HK-2 (cell line): ENCODE results near the gene CRYGN.

Experiments
- DNase-seq: peaks from one replicate; pipeline ENCODE4 v3.0.0-alpha.2; 2018; ENCODE audit not compliant: unreplicated experiment

Gene CRYGN, protein sequence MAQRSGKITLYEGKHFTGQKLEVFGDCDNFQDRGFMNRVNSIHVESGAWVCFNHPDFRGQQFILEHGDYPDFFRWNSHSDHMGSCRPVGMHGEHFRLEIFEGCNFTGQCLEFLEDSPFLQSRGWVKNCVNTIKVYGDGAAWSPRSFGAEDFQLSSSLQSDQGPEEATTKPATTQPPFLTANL

DNA sequence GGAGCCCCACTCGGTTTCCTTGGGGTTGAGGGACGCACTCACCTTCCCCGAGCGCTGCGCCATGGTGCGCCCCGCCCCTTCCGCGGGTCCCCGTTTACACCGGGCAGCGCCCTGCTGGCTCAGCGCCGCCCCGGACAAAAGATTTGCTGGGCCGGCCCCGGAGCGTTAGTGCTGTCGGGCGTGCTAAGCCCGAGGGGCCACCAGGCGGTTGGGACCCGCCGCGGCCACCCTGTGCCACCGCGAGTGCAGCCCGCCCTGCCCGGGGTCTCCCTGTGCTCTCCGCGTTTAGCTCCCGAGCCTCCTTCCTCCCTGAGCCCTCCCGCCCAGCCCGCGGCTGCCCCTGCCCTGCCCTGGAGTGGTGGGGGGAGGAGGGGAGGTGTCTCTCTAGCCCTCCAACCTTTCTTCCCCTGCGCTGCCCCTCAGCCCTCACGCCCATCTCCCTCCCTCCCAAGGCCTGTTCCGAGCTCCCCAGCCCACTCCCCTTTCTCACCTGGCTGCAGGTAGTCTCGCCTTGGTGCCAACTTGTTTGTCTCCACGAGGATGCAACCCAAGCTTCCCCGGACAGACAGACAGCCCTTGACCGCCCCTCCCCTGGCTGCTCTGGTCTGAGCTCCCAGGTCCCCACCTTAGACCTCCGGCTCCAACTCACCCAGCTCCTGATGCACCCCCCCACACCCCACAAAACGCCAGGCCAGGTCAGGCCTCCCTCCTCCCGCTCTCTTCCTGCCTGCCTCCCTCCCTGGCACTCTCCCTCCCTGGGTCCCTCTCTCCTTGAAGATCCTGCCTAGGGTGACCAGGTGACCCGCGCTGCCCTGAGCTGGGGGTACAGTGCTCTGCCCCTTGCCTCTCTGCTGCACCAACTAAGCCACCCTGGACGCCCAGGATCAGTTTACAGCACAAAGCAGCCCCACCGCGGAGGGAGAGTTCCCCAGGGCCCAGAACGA lies at the start of gene CRYGN:
CRYGN (minus strand) TSS at position 287 of the 944 bp plus-strand sequence; CDS start at position 63, 224 bp downstream.
- DNase-seq: no peak

DNA sequence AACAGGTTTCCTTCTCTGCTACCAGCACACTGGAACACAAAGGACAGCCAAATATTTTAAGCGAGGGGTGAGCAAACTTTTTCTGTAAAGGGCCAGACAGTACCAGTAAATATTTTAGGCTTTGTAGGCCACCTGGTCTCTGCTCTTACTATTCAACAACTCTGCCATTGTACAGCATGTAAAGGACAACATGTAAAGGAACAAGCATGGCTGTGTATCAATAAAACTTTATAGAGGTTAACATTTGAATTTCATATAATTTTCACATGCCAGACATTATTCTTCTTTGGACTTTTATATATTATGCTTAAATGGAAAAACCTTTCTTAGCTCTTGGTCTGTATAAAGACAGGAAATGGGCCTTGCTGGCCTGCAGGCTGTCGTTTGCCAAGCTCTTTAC lies 49.6 kb upstream of the CRYGN start:
- DNase-seq: no peak

DNA sequence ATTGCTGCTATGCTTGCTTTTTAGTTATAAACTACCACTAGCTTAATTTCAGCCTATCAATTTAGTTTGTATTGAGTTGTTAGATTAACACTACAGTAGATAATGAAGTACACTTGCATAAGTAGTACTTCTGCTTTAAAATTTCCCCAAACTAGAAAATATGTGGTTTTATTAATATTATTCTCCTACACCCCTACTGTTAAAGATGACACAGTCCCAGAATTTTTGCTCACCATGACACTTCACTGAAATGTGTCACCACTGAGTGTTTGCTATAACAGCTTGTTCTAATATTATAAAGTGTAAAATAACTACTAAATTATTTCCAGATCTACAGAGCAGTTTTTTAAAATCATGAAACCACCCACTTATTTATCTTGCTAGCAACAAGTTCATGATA lies 48.2 kb upstream of the CRYGN start:
- no peak for DNase-seq

DNA sequence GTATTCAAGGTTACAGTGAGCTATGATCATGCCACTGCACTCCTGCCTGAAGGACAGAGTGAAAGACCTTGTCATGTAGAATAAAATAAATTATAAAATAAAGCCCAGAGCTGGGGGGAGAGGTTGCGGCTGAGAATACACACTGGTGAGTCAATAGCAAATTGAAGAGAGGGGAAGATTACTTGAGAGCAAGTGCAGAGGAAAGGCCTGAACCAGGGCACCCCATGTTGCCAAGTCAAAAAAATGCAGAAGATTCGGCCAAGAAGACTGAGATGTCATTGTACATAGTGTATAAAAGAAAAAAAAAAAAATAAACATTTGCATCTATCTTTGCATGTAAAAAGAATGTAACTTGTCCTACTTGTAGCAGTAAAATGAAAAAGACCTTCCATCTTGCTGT lies 47.3 kb upstream of the CRYGN start:
- DNase-seq: no peak

DNA sequence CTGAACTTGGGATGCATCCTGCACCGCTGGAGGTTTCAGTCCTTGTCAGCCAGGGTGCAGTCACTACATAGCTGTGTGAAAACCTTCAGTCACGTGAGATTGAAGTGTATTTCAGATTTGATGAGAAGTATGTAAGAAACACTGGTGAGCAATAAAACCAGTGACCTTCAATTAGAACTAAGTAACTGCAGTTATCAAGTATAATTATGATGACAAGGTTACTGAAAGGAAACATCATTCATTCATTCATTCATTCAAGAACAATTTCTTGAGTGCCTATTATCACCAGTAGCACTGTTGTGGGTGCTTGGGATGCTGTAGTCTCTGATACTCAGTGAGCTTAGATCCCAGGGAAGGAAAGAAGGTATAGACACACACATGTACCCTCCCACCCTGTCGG lies 46.1 kb upstream of the CRYGN start:
- no peak for DNase-seq

DNA sequence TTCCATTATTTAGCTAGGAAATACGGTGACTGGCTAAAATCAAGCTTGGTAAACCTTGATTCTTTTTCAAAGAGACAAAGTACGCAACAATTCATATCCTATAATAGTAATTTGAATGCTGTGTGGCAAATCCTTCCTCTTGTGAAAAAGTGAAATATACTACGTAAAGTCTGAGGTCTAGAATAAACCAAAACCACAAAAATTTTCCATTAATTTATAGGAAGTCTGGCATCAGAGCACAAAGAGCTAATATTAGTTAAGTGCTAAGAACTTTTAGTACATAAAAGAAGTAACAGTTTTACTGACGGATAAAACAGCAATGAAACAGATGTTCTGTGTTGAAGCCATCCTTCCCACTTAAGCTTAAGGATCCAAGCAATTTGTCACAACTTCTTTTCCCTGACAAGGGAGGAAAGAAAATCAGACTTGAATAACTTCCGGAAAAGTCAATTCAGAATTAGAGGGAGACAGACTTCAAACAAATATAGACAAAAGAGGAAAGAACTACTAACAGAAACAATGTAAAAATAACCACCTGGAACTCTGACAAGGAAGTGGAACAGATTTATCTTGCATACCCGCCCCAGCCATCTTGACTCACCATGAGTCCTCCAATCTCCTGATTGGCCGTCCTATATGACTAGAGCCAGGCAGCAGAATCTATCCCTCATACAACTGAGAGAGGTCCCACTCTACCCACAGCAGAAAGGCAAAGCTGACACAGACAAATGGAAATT lies 45.2 kb upstream of the CRYGN start:
- no peak for DNase-seq

DNA sequence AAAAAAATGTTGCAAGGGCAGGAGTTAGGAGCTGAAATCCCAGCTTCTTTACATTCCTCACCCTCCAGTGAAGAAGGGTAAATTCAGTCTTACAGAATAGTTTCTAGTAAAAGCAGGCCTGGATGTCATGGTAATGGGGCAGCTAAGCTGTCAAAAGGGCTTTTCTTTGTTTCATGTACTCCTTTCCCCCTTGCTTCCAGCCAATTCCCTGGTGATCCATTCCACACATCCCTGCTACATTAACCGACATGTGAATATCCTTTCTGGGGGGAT lies 43.7 kb upstream of the CRYGN start:
- no peak for DNase-seq

DNA sequence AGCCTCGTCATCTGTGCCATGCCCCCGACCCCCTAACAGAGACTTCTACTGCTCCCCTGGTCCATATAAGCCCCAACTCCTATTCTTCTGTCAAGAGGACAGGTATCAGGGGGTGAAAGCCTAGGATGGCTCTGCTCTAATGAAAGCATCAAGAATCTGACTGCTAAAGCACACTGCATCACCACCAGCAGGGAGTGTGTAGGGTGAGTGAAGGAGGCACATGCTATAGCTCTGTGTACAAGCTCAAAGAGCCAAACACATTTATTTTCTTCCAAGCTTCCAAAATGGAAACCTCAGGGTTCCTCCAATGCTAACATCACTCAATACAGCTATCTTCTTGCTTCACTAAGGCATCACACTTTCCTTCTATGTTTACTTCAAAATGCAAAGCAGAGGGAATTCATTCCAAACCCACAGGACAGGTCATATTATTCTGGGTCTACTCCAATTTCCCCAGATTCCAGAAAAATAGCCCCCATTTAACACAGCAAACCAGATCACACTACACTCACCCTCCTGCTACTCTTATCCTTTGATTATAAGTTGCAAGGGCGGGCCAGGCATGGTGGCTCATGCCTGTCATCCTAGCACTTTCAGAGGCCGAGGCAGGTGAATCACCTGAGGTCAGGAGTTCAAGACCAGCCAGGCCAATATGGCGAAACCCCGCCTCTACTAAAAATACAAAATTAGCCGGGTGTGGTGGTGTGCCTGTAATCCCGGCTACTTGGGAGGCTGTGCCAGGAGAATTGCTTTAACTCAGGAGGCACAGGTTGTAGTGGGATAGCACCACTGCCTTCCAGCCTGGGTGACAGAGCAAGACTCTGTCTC lies 43.2 kb upstream of the CRYGN start:
- DNase-seq: no peak

DNA sequence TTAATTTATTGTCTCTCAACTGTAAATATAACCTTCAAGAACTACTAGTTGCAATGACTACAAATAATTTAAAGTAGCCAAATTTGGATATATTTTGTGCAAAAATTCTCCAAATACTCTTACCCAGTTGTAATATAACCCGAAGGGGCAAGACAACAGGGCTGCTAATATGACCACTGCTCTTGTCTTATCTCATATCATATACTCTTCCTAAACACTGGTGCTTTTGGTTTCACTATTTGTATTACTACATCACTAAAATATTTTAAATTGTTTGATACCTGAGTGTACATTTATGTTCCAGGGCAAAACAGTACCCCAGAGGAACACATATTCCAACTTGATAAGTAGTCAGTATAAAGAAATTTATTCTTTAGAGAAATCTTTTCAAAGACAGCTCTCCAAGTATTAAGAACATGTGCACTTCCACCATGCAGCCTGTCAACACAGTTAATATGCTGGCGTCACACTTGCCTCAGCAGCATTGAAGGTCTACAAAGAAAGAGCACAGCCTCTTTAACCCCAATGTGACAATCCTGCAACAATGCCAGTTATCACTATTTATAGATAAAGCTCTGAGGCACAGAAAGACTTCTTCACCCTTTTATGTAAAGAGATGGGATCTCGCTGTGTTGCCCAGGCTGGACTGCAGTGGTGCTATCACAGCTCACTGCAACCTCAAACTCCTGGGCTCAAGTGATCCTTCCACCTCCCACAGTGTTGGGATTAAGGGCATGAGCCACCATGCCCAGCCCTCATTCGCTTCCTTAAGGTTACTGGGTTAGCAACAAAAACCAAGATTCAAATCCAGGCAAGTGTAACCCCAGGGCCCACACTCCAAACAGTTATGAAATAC lies 41.9 kb upstream of the CRYGN start:
- no peak for DNase-seq

DNA sequence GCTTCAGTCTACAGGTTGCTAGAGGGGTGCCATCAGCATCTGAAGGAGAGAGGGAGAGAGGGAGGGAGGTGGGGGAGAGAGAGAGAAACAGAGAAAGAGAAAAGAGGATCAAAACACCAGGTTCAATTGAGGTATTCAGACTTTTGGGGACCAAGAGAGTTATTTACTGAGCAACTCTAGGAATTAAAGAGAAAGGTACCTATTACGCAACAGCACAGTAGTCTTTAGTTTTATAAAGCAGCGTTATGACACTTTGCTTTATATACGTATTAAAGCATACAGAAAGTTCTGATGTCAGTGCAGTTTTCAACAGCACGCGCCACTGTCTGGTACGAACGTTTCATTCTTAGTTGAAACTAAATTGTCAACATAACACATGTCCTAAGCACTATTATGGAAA lies 37.9 kb upstream of the CRYGN start:
- DNase-seq: no peak

DNA sequence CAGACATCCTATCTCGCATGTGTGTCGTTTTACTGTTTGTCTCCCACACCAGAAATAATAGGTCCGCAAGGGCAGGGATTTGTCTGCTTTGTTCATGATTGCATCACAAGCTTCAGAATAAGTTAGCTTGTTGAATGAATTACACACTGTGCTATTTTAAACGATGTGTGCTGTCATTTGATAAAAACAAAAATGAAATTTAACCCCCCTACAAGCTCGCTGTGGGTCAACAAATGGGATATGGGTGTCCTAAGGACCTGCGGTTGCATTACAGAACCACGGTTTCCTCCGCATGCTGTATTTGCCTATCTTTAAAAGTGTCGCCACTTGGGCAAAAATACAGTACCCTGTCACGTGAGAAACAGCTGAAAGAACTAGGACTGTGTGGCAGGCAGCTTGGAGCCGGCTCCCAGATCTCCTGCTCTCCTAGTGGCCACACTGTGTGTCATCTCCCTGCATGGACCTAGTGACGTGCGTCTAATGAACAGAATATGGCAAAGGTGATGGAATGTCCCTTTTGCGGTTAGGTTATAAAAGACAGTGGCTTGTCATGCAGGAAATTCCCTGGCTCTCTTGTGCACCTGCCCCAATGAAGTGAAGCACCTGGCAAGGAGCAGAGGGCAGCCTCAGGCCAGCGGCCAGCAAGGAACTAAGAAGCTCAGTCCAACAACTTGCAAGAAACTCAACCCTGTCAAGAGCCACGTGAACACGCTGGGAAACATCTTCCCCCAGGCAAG lies 32.9 kb upstream of the CRYGN start:
- no peak for DNase-seq

DNA sequence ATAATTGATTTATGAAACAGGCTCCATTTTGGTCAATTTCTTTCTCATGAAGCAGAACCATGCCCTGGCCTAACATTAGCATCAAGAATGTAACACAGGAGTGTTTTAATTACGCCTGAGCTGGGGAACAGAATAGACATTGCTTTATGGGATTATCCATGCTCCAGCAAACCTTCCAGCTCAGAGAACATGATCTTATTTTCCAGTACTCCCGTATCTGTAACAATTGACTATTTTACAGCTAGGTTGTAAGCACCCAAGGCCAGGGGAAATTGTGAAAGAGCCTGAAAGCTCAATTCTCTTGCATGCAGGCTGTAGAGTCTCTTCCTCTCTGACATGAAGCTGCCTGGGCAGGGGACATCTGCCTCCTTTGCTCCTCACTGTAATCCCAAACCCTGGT lies 30.8 kb upstream of the CRYGN start:
- DNase-seq: no peak

DNA sequence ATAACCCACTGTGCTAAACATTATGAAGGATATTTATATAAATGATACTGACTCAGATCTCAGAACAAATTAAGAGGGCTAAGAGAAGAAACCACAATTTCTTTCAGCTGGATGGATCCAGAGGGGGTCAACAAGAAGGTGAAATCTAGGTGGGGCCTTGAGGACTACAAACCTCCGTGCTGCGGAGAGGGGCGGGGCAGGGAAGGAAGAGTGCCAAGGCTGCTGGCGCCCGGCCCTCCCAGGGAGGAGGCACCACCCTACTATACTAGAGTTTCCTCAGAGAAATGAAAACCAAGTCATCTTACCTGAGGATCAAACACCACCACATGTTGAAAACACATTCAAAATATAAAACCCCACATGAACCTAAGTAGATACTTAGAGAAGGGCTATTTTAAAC lies 29.3 kb upstream of the CRYGN start:
- no peak for DNase-seq

DNA sequence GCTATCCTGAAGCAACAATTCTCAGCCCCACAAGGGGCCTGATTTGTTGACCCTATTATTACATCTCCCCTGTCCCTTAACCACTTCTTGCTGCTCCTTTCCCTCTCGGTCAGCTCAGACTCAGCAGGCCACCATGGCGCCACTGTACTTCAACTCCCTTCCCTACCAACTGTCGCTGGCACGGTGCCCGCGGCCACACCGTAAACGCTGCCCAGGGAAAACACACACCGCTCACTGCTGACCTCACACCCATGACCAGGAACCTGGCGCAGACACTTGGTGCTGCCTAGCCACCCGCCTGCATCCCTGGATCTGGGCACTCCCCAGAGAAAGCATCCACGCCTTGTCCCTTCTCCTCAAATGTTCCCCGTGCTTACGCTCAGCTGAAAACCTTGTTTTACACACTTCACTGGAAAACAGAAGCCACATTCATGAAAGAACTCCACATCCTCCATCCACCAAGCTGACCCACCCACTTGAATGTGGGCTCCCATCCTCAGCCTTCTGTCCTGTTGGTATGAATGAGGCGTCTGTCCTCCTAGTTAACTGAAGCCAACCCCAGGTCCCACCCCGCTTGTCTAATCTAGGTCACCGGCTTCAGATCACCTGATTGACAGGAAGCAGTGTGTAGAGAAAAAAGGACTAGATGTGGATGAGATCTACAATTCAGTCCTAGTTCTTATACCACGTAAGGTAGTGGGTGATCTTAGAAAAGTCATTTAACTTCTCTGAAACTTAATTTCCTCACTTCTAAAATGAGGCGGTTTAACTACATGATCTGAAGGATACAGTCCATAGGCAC lies 28.5 kb upstream of the CRYGN start:
- DNase-seq: no peak

DNA sequence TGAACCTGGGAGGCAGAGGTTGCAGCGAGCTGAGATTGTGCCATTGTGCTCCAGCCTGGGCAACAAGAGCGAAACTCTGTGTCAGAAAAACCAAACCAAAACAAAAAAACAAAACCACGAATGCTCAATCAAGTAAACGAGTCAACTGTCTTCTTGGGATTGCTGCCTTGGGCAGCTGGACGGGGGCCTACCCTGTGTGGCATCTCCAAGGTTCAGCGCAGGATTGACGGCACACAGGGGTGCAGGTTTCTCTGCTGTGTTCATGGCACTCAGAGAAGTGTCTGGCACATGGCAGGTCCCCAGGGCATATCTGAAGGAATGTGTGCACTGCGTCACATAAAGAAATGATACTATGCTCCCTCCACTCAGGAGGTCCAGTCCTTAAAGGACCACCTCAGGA lies 25.2 kb upstream of the CRYGN start:
- no peak for DNase-seq

DNA sequence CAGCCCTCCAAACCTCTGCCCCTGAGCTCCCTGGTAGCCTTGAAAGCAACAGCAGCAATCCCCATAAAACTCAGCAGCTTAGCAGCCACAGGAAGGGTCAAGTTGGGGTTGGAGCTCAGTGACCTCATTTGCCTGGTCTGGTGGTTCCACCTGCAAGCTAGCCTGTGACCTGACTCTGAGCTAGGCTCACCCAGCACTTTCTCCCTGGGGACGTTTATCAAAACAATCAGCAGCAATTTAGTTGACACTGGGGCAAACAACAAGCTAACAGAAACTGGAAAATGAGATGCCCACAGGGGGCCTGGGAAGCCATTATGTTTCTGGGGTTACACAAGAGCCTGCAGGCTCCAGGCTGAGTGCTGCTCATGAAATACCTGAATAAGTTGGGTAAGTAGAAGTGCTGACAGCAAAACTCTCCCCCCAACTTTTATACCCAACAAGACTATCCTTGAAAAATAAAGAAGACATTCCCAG lies 22.4 kb upstream of the CRYGN start:
- DNase-seq: no peak

DNA sequence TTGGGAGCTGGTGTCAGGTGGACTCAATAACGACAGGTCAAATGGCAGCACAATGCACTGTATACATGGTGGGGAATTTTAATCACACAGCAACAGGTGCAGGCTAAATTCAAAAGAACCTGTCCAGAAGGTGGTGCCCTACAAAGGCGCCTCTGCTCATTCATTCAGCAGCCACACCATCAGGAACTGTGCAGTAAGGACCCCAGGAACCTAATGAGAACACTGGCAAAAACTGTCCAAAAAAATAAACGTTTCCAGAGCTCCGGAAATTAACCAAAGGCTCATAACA lies 21.9 kb upstream of the CRYGN start:
- no peak for DNase-seq

DNA sequence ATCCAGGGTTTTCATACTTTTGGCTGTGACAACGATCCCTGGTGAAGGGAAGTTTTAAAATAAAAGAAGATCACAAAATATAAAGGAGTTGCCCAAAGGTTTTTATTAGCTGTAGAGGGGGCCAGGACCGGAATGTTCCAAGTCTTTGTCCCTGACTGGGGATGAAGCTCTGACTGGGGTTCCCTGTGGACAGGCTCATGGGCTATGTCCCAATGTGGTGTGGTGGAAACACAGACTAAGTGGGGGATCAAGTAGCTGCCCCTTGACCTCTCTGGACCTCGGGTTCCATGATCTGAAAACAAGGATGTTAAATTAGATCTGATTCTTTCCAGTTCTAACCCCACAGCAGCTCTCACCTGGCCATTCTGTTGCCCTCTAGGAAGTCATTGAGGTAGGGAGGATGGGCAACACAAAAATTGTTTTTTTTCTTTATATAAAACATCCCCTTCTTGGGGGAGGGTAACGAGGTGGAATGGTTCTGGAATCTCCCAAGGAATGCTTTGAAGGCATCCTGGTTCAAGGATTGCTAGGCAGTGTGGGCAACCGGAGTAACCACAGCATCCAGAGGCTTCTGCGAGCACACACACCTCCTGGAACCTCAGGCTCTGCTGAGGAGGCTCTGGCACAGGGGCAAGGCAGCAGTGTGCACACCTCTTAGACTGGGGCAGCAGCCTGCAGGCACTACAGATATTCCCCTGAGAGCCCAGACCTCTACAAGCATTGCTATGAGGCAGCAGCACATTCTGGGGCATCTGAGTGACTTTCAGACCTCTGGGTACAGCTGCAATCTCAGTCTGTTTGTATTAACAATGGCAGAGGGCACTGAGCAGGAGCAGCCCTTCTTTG lies 21.4 kb upstream of the CRYGN start:
- no peak for DNase-seq

DNA sequence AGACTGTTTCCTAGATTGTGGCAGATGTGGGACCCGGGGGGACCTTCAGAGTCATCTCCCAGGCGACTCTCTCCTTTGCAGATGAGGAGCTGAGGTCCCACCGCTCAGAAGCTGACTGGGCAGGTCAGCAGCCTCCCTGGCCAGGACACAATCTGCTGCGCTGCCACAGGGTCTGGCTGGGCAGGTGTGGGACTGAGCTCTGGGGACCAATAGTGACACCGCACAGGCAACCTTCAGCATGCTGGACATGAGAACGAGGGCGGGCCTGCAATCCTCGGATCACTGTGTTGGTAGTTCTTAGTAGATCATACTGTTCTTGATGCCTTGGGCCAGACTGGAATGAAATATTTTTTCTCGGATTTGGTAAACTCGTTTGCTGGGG lies 20.5 kb upstream of the CRYGN start:
- no peak for DNase-seq
